Mucosa of rectum (tissue), 2 donors: ENCODE measurements around the gene CD164.

Experiments used
- H3K27ac ChIP-seq, 2 donors: one replicate each; pipeline ENCODE4 v1.7.0; 2013; ENCODE audit warnings: inconsistent platforms in 2 of 2, low read depth in 2 of 2, low read length in 2 of 2
- H3K27me3 ChIP-seq, 2 donors: one replicate each; pipeline ENCODE4 v1.7.0; 2013; ENCODE audit warnings: low read length in 2 of 2; ENCODE audit not compliant: control insufficient read depth in 2 of 2, insufficient read depth in 2 of 2
- H3K36me3 ChIP-seq, 2 donors: one replicate each; pipeline ENCODE4 v1.7.0; 2013; ENCODE audit warnings: low read length in 2 of 2; ENCODE audit not compliant: control insufficient read depth in 2 of 2, insufficient read depth in 2 of 2
- H3K4me1 ChIP-seq, 2 donors: one replicate each; pipeline ENCODE4 v1.7.0; 2013; ENCODE audit warnings: low read length in 2 of 2, mild to moderate bottlenecking in 1 of 2; ENCODE audit not compliant: control insufficient read depth in 2 of 2, insufficient read depth in 2 of 2
- H3K4me3 ChIP-seq, 2 donors: one replicate each; pipeline ENCODE4 v1.7.0; 2013; ENCODE audit warnings: low read length in 2 of 2
- H3K9ac ChIP-seq, 2 donors: one replicate each; pipeline ENCODE4 v1.7.0; 2013; ENCODE audit warnings: low read length in 2 of 2, low read depth in 1 of 2, mild to moderate bottlenecking in 1 of 2
- H3K9me3 ChIP-seq, 2 donors: one replicate each; pipeline ENCODE4 v1.7.0; 2013; ENCODE audit warnings: low read length in 2 of 2; ENCODE audit not compliant: control insufficient read depth in 2 of 2
- donor health status: healthy.
- donor health status: Normal muscosa, but diverticular disease.

CD164 gene

GRCh38 chr6:109362102-109362884 lies 20.0 kb downstream of the CD164 start:
- Histone ChIP-seq H3K27ac (no peak overlapping the region), H3K4me1 (no peaks in the 10 kb centered on the region), H3K9ac (no peak overlapping the region), H3K4me3 (no peak overlapping the region), H3K9me3 (no peaks in the 10 kb centered on the region), H3K36me3 (peaks cover 42 to 64% of the 10 kb centered on the region in 2 donors), H3K27me3 (no peaks in the 10 kb centered on the region)

DNA sequence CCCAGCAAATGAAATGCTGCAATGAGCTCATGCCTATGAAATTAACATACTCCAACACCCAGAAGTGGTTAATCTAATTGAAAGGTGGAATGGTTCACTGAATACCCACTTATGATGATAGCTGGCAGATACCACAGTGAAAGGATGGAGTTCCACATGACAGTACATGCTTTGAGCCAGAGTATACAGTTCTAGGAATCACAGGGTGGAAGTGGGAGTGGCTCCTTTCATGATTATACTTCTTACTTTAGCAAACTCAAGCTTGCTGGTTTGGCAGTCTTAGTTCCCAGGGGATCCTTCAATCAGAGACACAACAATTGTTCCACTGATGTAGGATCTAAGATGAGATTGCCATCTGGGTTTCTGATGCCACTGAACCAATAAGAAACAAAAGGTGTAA lies 21.5 kb downstream of the CD164 start:
- Histone ChIP-seq H3K27me3 (no peaks in the 10 kb centered on the region), H3K27ac (no peak overlapping the region), H3K4me1 (no peaks in the 10 kb centered on the region), H3K9ac (no peak overlapping the region), H3K4me3 (no peak overlapping the region), H3K36me3 (peaks cover 35 to 65% of the 10 kb centered on the region in 2 donors), H3K9me3 (peaks cover 0 to 3% of the 10 kb centered on the region in 2 donors)

GRCh38 chr6:109360281-109360680 lies 22.0 kb downstream of the CD164 start:
- Histone ChIP-seq H3K4me3 (no peak overlapping the region), H3K9ac (no peak overlapping the region), H3K27ac (no peak overlapping the region), H3K9me3 (peaks cover 0 to 3% of the 10 kb centered on the region in 2 donors), H3K36me3 (peaks cover 35 to 64% of the 10 kb centered on the region in 2 donors), H3K27me3 (no peaks in the 10 kb centered on the region), H3K4me1 (no peaks in the 10 kb centered on the region)

DNA sequence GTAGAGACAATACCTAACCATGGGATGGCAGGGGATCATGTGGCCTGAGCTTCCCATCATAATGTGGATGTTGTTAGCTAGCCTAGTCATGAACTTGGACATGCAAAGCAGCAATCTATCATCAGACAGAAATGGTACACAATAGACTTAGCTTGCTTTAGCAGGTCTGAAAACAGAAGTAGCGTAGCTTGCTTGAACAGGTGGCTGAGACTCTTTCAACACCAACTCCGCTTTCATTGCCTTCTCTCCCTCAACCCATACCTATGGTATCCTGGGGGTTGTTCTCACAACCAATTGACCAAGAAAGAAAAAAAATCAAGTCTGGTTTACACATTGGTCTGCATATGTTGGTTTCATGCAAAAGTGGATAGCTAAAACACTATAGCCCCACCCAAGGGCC lies 23.0 kb downstream of the CD164 start:
- Histone ChIP-seq H3K9ac (no peak overlapping the region), H3K36me3 (peaks cover 38 to 56% of the 10 kb centered on the region in 2 donors), H3K4me3 (no peak overlapping the region), H3K27ac (no peak overlapping the region), H3K27me3 (no peaks in the 10 kb centered on the region), H3K9me3 (peaks cover 0 to 3% of the 10 kb centered on the region in 2 donors), H3K4me1 (no peaks in the 10 kb centered on the region)

GRCh38 chr6:109358204-109358603 lies 24.1 kb downstream of the CD164 start:
- Histone ChIP-seq H3K4me3 (no peak overlapping the region), H3K4me1 (no peaks in the 10 kb centered on the region), H3K36me3 (peaks cover 36 to 56% of the 10 kb centered on the region in 2 donors), H3K27me3 (no peaks in the 10 kb centered on the region), H3K9me3 (peaks cover 0 to 3% of the 10 kb centered on the region in 2 donors), H3K9ac (no peak overlapping the region), H3K27ac (no peak overlapping the region)

DNA sequence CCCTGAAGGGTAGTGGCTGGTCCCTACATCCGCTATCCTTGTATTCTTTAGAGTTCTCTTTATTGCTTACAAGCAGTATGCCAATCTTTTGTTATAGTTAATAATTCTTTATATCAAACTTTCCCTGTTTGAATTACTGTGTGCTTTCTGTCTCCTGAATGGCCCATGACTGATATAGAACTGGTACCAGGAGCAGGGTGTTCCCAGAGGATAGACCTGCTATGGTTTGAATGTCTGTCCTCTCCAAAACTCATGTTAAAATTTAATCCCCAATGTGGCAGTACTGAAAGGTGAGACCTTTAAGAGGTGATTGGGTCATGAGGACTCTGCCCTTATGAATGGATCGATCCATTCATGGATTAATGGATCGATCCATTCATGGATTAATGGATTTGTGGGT lies 26.0 kb downstream of the CD164 start:
- H3K36me3 ChIP-seq = peaks cover 26 to 44% of the 10 kb centered on the region in 2 donors
- no peak overlapping the region for H3K9ac ChIP-seq
- peaks cover 7 to 18% of the 10 kb centered on the region in 2 donors for H3K4me1 ChIP-seq

GRCh38 chr6:109351231-109352130 lies 30.8 kb downstream of the CD164 start:
- Histone ChIP-seq H3K27ac (peak overlapping the region; percentile 87 to 93), H3K36me3 (peaks cover 6 to 9% of the 10 kb centered on the region in 2 donors), H3K9me3 (peaks cover 0 to under 1% of the 10 kb centered on the region in 2 donors), H3K9ac (no peak overlapping the region), H3K27me3 (no peaks in the 10 kb centered on the region), H3K4me1 (peaks cover 40 to 61% of the 10 kb centered on the region in 2 donors), H3K4me3 (peak overlapping the region in 1 of 2 donors; percentile 4)

More for the DNA sequence above, 26.0 kb downstream of the CD164 start:
- H3K9me3 ChIP-seq = peaks cover 0 to 3% of the 10 kb centered on the region in 2 donors
- H3K4me3 ChIP-seq = no peak overlapping the region
- H3K27ac ChIP-seq = no peak overlapping the region
- no peaks in the 10 kb centered on the region for H3K27me3 ChIP-seq

GRCh38 chr6:109349419-109349987 lies 32.8 kb downstream of the CD164 start:
- Histone ChIP-seq H3K4me1 (peaks cover 40 to 61% of the 10 kb centered on the region in 2 donors), H3K4me3 (peak overlapping the region; percentile 14 to 45), H3K27ac (peak overlapping the region; percentile 87 to 93), H3K36me3 (peaks cover 2 to 4% of the 10 kb centered on the region in 2 donors), H3K27me3 (no peaks in the 10 kb centered on the region), H3K9ac (peak overlapping the region; percentile 27 to 63), H3K9me3 (no peaks in the 10 kb centered on the region)

DNA sequence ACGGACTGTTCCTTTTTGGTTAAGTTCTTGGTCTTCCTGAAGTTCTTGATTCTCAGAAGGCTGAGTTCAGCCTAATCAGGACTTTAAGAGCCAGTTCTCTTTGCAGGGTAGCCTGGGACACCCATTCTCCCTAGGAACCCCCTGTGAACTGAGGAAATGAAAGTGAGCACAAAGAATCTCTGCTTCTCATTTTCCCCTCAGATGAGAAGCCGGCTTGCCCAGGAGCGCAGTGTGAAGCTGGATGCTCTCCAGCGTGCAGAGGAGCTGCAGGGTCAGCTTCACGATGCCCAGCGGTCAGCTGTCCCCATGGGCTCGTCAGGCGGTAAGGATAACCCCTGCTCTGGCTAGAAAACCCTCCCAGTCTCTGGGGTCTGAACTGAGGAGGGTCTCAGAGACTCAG lies 34.0 kb downstream of the CD164 start:
- no peak overlapping the region for H3K4me3 ChIP-seq
- H3K4me1 ChIP-seq = peaks cover 44 to 64% of the 10 kb centered on the region in 2 donors
- no peaks in the 10 kb centered on the region for H3K36me3 ChIP-seq
- no peaks in the 10 kb centered on the region for H3K27me3 ChIP-seq
- H3K9me3 ChIP-seq = no peaks in the 10 kb centered on the region
- H3K27ac ChIP-seq = peak overlapping the region; percentile 81 to 93
- peak overlapping the region in 1 of 2 donors; percentile 20 for H3K9ac ChIP-seq
